Stimulated activated CD8-positive, alpha-beta memory T cell treated with anti-CD3 and anti-CD28 coated beads, Interleukin-7, amount 100 ng/mL, for 24 hours (primary cell): Measurements from ENCODE around the gene CDC25A.
"Not testable (repeated sequence)": the region's sequence is repeated elsewhere in the genome, so short reads cannot be mapped to it uniquely, and the experiment has no call there.

Experiments used
- DNase-seq: peaks from one replicate; pipeline ENCODE4 v3.0.0-alpha.2; 2020; ENCODE audit warnings: low read depth

The CDC25A gene

DNA sequence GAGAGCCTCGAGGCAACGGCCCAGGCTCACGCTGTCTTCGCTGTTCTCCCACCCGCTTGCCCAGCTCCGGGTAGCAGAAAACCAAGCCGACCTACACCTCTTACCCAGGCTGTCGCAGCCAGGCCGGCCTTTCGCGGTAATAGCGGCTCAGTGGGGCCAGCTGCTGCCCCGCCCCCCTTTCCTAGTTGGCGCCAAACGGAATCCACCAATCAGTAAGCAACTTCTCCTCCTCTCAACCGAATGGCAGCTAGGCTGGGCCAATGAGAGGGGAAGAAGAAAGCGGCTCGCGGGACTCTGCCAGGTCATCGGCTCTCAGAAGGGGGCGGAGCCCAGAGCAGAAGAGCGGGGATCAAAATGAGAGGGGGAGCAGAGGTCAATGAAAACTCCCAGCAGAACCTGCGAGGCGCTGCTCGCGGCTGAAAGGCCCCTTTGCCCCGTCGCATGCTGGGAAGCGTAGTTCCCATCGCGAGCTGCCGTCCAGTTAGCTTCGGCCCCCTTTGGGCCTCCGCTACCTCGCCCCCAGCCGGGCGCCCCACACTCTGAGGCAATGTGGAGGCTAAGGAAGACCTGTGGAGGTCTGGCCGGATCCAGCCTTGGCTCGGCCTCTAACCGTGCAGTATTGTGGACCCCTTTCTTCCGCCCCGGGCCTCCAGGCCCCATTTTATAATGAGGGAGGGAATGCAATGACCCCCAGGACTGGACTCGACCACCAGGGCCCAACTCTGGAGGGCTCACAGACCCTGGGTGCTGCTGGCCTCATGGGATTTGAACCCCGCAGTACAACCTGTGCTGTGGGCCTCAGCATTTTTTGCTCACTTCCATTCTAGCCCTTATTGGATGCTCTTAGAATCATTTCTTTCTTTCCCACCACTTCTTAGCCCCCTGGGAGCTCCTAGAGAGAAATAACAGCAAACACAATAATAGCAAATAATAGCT is at the start of gene CDC25A:
TSS of gene CDC25A (minus strand) at position 152 of the 936 bp plus-strand sequence. CDS start 470 bp downstream, outside the sequence.
- peak; percentile 82 for DNase-seq

- no peak for DNase-seq
These were observed 48.3 kb upstream of the CDC25A start for GRCh38 chr3:48236531-48236930.

DNA sequence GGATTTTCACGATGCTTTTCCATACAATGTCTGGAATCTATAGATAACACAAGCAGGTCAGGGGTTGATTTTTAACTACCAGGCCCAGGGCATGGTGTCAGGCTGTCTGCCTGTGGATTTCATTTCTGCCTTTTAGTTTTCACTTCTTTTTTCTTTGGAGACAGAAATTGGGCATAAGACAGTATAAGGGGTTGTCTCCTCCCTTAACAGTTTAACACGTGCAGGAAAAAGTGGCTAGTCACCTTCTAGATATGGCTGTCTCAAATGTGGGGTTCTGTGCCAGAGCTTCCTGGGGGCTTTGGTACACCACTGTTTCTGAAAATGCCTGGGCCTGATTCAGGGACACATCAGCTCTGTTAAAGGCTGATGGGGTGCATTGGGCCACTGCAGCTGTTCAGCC is 45.3 kb upstream of the CDC25A start:
- no peak for DNase-seq

- DNase-seq, result peak; percentile 32
These were observed 44.5 kb upstream of the CDC25A start for GRCh38 chr3:48232734-48233133.

DNA sequence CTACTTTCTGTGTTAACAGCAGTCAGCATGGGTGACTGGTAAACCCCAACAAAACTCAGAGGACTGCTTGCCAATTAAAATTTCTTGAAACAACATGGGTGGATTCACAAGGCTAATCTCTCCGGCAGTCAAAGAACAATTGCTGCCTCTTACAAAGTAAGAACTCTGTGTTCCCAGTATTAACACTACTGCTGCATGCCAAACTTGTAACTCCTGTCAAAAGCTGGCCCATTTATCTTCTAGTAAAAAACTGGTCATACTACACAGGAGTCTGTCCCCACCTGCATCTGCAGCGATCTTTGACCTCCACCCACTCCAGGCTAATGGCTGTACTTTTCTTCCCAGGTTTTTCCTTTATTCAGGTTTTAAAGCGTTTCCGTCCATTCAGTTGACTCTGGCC is 44.0 kb upstream of the CDC25A start:
- DNase-seq, result no peak

- no peak for DNase-seq
These were observed 38.7 kb upstream of the CDC25A start for GRCh38 chr3:48226939-48227338.

- DNase-seq, result no peak
These were observed 37.4 kb upstream of the CDC25A start for GRCh38 chr3:48225587-48225986.

DNA sequence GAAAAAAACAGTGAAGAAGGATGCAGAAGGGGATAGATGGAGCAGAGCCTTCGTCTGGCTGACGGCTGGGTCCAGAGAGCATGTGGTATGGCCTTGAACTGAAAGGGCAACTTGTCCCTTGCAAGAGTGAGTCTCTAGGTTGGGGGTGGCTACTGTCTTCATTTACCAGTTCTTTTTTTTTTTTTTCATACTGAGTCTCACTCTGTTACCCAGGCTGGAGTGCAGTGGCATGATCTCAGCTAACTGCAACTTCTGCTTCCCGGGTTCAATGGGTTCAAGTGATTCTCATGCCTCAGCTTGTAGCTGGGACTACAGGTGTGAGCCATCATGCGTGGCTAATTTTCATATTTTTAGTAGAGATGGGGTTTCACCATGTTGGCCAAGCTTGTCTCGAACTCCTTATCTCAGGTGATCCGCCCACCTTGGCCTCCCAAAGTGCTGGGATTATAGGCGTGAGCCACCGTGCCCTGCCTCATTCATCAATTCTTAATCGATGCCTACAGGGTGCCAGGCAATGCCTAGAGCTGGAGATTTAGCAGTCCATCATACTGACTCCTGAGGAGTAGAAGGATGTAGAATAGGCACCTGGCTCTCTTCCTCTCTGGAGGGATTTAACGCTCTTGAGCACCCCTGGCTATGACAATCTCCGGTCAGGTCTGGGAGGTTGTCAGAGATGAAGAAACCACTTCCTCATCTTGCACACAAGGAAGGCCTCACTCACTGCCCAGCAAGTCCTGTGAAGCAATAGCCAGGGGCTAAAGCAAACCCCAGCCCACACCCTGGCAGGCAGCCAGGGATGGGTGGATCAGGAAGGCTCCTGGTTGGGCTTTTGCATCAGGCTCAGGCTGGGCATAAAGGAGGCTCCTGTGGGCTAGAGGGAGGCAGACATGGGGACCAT is 34.6 kb upstream of the CDC25A start, which contains the start of gene CAMP:
TSS of gene CAMP (plus strand) at position 880 of the 898 bp plus-strand sequence. CDS start at position 897, 17 bp downstream.
- no peak for DNase-seq

GRCh38 chr3:48220746-48221145 is 32.5 kb upstream of the CDC25A start:
- DNase-seq, result no peak

DNA sequence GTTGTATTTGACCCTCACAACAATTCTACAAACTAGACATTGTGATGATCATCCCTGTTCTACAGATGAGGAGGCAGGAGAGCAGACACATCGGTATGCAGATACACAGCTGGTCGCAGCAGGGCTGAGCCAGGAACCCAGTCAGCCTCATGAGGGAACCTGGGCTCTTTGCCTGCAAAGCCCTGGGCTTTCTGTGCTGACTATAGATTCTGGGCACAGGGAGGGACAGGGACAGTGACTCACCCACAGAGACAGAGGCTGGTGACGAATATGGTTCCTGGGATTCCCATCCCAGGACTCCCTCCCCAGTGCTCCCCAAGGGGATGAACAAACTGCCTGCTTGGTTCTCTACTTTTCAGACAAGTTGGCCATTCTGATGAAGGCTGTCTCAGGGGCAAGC is 31.3 kb upstream of the CDC25A start:
- no peak for DNase-seq

- no peak for DNase-seq
These were observed 30.3 kb upstream of the CDC25A start for GRCh38 chr3:48218537-48218936.

DNA sequence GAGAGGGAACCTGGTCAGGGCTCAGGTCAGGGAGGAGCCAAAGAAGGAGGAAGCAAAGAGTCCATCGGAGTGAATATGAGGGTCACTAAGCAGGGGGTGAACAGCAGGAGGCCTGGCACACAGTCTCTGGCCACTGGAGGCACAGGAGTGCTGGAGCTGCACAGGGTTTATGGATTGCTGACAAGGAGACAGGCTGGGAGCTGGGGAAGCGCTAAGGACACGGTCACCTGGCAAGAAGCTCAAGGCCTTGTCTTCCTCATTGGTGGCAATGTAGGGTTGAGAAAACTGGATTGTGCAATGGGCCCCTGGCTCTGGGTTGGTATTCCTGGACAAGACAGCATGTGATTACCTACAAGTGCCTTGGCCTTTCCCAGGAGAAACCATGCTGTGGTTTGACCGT is 29.2 kb upstream of the CDC25A start:
- DNase-seq, result no peak

GRCh38 chr3:48215876-48216275 is 27.7 kb upstream of the CDC25A start:
- DNase-seq, result no peak

GRCh38 chr3:48215466-48215865 is 27.2 kb upstream of the CDC25A start:
- no peak for DNase-seq

GRCh38 chr3:48215019-48215418 is 26.8 kb upstream of the CDC25A start:
- no peak for DNase-seq

DNA sequence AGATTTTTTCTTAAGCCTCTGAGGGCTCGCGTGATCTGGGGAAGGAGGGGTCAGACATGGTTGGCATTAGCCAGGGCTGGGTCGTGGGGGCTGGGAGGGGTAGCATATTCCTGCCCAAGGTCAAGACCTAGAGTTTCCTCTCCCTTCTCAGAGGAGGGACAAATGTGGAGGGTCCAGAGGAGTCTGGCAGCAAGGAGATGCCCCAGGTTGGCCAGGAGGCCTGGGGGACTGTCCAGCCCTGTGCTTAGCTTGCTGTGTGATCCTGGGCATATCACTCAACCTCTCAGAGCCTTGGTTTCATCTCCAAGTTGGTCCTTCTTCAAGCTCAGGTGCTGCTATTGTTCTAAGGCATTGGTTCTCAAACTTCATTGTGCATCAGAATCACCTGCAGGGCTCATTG is 26.0 kb upstream of the CDC25A start:
- no peak for DNase-seq

DNA sequence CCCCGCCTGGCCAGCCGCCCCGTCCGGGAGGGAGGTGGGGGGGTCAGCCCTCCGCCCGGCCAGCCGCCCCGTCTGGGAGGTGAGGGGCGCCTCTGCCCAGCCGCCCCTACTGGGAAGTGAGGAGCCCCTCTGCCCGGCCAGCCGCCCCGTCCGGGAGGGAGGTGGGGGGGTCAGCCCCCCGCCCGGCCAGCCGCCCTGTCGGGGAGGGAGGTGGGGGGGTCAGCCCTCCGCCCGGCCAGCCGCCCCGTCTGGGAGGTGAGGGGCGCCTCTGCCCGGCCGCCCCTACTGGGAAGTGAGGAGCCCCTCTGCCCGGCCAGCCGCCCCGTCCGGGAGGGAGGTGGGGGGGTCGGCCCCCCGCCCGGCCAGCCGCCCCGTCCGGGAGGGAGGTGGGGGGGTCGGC is 23.6 kb upstream of the CDC25A start:
- DNase-seq, result not testable (repeated sequence)

- not testable (repeated sequence) for DNase-seq
These were observed 22.3 kb upstream of the CDC25A start for GRCh38 chr3:48210534-48210933.

- DNase-seq, result no peak
These were observed 21.2 kb upstream of the CDC25A start for GRCh38 chr3:48209445-48209844.

- no peak for DNase-seq
These were observed 19.9 kb upstream of the CDC25A start for GRCh38 chr3:48208076-48208475.

DNA sequence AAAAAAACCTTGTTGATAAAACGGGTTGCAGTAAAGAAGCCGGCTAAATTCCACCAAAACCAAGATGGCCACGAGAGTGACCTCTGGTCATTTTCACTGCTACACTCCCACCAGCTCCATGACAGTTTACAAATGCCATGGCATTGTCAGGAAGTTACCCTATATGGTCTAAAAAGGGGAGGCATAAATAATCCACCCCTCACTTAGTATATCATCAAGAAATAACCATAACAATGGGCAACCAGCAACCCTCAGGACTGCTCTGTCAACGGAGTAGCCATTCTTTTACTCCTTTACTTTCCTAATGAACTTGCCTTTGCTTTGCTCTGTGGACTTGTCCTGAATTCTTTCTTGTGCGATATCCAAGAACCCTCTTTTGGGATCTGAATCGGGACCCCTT is 14.4 kb upstream of the CDC25A start:
- no peak for DNase-seq

GRCh38 chr3:48199117-48199516 is 10.9 kb upstream of the CDC25A start:
- DNase-seq, result no peak

DNA sequence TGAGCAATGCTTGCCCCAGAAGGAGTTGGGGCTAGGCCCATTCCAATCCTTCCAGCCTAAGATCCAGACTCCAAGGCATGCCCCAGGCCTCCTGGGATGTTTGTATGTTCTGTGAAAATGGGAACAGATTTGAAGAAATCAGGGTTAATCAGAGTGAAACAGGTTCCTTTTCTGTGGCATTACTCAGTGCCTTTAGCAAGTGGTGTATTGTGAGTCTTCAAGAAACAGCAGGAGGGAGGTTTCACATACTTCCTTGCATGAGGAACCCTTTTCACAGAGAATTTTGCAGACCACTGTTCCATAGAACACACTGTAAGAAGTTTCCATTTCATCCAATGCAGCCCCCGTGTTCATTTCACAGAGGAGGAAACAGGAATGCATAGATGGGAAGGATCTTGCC is 8.4 kb upstream of the CDC25A start:
- no peak for DNase-seq
